ENCODE results near the gene PREB. TPM values are rescaled to one million over a fixed set of nuclear protein-coding genes. Genes with fewer than 3 reads are reported as not detected.
"Not testable (repeated sequence)": the region's sequence is repeated elsewhere in the genome, so short reads cannot be mapped to it uniquely, and the experiment has no call there.

PREB gene
- total RNA-seq, 1 experiment from 2014 or later, result 35.7 TPM

DNA sequence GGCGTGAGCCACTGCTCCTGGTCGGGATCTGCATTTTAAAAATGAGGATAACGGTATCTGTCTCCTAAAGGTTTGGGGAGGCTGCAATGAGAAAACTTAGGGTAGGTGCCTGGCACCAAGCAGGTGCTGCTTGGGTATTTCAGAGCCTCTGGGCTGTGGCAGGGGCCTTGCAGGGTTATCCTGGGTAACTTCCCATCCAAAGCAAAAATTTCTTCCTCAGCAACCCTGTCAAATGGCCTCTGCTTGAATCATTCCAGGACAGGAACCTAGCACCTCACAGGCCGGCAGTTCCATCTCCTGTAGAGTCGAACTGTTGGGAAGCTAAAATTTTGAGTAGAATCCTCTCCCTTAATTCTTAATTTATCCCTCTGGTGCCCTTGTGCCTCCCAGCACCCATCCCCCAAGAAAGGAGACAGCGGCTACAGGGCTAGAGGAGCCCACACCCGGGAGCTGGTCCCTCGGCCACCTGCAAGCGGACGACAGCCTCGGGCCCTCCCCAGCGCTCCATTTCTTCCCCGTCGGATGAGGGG lies 16.4 kb downstream of the PREB start:
- Histone ChIP-seq H3K4me2 (no peak overlapping the region), H3K27me3 (ENCODE audit: insufficient read depth, low read depth) (peaks cover 40% of the 10 kb centered on the region), H3K27ac (no peak overlapping the region), H4K20me1 (ENCODE audit: insufficient read depth) (no peaks in the 10 kb centered on the region), H3K36me3 (ENCODE audit: low read depth) (no peaks in the 10 kb centered on the region), H3K4me1 (replicated peaks; ENCODE audit: insufficient read depth) (no peaks in the 10 kb centered on the region), H3K79me2 (ENCODE audit: low read depth) (no peaks in the 10 kb centered on the region), H3K9me2 (ENCODE audit: insufficient read depth) (no peaks in the 10 kb centered on the region), H3F3A (ENCODE audit: insufficient read depth, low read depth) (no peaks in the 10 kb centered on the region), H2AFZ (no peak overlapping the region), H3K9me3 (ENCODE audit: insufficient read depth, low read depth) (no peaks in the 10 kb centered on the region), H3K4me3 (no peak overlapping the region)
- ChIA-PET CTCF (no interaction called here), POLR2A (ENCODE audit: unreplicated experiment) (no interaction called here)
- no peak for DNase-seq
- no peak for TF ChIP-seq EZH2 (IDR thresholded peaks at IDR 0.05; ENCODE audit: low read depth)
- TF ChIP-seq, protein P1, sequence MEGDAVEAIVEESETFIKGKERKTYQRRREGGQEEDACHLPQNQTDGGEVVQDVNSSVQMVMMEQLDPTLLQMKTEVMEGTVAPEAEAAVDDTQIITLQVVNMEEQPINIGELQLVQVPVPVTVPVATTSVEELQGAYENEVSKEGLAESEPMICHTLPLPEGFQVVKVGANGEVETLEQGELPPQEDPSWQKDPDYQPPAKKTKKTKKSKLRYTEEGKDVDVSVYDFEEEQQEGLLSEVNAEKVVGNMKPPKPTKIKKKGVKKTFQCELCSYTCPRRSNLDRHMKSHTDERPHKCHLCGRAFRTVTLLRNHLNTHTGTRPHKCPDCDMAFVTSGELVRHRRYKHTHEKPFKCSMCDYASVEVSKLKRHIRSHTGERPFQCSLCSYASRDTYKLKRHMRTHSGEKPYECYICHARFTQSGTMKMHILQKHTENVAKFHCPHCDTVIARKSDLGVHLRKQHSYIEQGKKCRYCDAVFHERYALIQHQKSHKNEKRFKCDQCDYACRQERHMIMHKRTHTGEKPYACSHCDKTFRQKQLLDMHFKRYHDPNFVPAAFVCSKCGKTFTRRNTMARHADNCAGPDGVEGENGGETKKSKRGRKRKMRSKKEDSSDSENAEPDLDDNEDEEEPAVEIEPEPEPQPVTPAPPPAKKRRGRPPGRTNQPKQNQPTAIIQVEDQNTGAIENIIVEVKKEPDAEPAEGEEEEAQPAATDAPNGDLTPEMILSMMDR (conservative IDR thresholded peaks at IDR 0.05), result no peak
- intact Hi-C loops (cut with micrococcal nuclease; ENCODE audit: unreplicated experiment), result no loop called here
- no TSS peak for BruUV-seq (replicated peaks)

DNA sequence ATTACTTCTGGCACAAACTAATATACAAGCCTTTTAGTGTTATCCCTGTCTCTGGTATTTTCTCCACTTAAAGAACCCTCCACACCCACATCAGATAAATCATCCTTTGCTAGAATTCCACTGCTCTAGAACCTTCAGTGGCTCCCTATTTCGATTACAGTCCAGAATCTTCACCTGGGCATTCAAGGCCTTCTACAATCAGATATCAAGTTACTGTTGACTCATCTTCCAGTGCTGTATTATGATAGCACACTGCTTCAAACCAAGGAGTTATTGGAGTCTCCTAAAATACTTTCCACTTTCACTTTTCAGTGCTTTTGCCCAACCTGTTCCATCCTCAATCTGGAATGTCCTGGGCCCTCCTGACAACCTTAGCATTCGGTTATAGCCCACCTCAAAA lies 18.9 kb downstream of the PREB start:
- no peaks in the 10 kb centered on the region for H3K36me3 ChIP-seq (ENCODE audit: low read depth)
- H3K4me1 ChIP-seq (replicated peaks; ENCODE audit: insufficient read depth), result no peaks in the 10 kb centered on the region
- H3K27me3 ChIP-seq (ENCODE audit: insufficient read depth, low read depth), result peaks cover 16% of the 10 kb centered on the region
- H3K4me3 ChIP-seq, result no peak overlapping the region
- H4K20me1 ChIP-seq (ENCODE audit: insufficient read depth), result no peaks in the 10 kb centered on the region
- H3K4me2 ChIP-seq, result no peak overlapping the region
- TF ChIP-seq, protein P1 (conservative IDR thresholded peaks at IDR 0.05), result no peak
- TF ChIP-seq EZH2 (IDR thresholded peaks at IDR 0.05; ENCODE audit: low read depth), result no peak
- H3K27ac ChIP-seq, result no peak overlapping the region
- no peaks in the 10 kb centered on the region for H3K79me2 ChIP-seq (ENCODE audit: low read depth)
- H2AFZ ChIP-seq, result no peak overlapping the region
- CTCF ChIA-PET, result no interaction called here
- no TSS peak for BruUV-seq (replicated peaks)
- POLR2A ChIA-PET (ENCODE audit: unreplicated experiment), result interaction anchor here (0.6 kb wide), 1 partner anchor 147 kb away, joined by 3 read pairs; no protein-coding TSS in a partner anchor
- intact Hi-C loops (cut with micrococcal nuclease; ENCODE audit: unreplicated experiment), result no loop called here
- DNase-seq, result no peak
- H3K9me2 ChIP-seq (ENCODE audit: insufficient read depth), result no peaks in the 10 kb centered on the region
- no peaks in the 10 kb centered on the region for H3F3A ChIP-seq (ENCODE audit: insufficient read depth, low read depth)
- no peaks in the 10 kb centered on the region for H3K9me3 ChIP-seq (ENCODE audit: insufficient read depth, low read depth)

DNA sequence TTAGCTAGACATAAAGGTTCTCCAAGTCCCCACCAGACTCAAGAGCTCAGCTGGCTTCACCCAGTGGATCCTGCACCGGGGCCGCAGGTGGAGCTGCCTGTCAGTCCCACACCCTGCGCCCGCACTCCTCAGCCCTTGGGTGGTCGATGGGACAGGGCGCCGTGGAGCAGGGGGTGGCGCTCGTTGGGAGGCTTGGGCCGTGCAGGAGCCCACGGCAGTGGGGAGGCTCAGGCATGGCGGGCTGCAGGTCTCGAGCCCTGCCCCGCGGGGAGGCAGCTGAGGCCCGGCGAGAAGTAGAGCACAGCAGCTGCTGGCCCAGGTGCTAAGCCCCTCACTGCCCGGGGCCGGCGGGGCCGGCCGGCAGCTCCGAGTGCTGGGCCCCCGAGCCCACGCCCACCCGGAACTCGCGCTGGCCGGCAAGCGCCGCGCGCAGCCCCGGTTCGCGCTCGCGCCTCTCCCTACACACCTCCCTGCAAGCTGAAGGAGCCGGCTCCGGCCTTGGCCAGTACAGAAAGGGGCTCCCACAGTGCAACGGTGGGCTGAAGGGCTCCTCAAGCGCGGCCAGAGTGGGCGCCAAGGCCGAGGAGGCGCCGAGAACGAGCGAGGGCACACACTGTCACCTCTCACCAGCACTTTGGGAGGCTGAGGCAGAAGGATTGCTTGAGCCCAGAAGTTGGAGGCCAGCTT lies 22.9 kb downstream of the PREB start:
- H3F3A ChIP-seq (ENCODE audit: insufficient read depth, low read depth); H3K27ac ChIP-seq; H3K27me3 ChIP-seq (ENCODE audit: insufficient read depth, low read depth); BruUV-seq (replicated peaks); intact Hi-C loops (cut with micrococcal nuclease; ENCODE audit: unreplicated experiment); H4K20me1 ChIP-seq (ENCODE audit: insufficient read depth); H3K36me3 ChIP-seq (ENCODE audit: low read depth); H3K4me1 ChIP-seq (replicated peaks; ENCODE audit: insufficient read depth); H3K9me3 ChIP-seq (ENCODE audit: insufficient read depth, low read depth); H3K4me3 ChIP-seq; H3K79me2 ChIP-seq (ENCODE audit: low read depth); H3K4me2 ChIP-seq; H3K9me2 ChIP-seq (ENCODE audit: insufficient read depth); DNase-seq; H2AFZ ChIP-seq; CTCF ChIA-PET: not testable (repeated sequence)
- POLR2A ChIA-PET (ENCODE audit: unreplicated experiment), result interaction anchor here (0.6 to 0.7 kb wide), 2 partner anchors 15 to 51 kb away, joined by 3 to 4 read pairs; no protein-coding TSS in a partner anchor

DNA sequence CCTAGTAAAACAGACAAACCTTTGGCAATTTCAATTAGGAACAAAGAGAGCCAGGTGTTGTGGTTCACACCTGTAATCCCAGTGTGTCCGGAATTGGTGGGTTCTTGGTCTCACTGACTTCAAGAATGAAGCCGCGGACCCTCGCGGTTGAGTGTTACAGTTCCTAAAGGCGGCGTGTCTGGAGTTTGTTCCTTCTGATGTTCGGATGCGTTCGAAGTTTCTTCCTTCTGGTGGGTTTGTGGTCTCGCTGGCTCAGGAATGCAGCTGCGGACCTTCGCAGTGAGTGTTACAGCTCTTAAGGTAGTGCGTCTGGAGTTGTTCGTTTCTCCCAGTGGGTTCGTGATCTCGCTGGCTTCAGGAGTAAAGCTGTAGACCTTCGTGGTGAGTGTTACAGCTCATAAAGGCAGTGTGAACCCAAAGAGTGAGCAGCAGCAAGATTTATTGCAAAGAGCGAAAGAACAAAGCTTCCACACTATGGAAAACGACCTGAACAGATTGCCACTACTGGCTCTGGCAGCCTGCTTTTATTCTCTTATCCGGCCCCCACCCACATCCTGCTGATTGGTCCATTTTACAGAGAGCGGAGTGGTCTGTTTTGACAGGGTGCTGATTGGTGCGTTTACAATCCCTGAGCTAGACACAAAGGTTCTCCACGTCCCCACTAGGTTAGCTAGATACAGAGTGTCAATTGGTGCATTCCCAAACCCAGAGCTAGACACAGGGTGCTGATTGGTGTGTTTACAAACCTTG lies 23.7 kb downstream of the PREB start:
- H3K9me2 ChIP-seq (ENCODE audit: insufficient read depth); H3F3A ChIP-seq (ENCODE audit: insufficient read depth, low read depth); H4K20me1 ChIP-seq (ENCODE audit: insufficient read depth); H3K4me1 ChIP-seq (replicated peaks; ENCODE audit: insufficient read depth); H3K4me3 ChIP-seq; H2AFZ ChIP-seq; BruUV-seq (replicated peaks); H3K4me2 ChIP-seq; intact Hi-C loops (cut with micrococcal nuclease; ENCODE audit: unreplicated experiment); H3K27ac ChIP-seq; H3K9me3 ChIP-seq (ENCODE audit: insufficient read depth, low read depth); H3K79me2 ChIP-seq (ENCODE audit: low read depth); H3K27me3 ChIP-seq (ENCODE audit: insufficient read depth, low read depth); CTCF ChIA-PET; DNase-seq; H3K36me3 ChIP-seq (ENCODE audit: low read depth): not testable (repeated sequence)
- POLR2A ChIA-PET (ENCODE audit: unreplicated experiment), result interaction anchor here (0.7 kb wide), 1 partner anchor 14 kb away, joined by 3 read pairs; no protein-coding TSS in a partner anchor
